ENCODE data around the gene ZP4.

DNA sequence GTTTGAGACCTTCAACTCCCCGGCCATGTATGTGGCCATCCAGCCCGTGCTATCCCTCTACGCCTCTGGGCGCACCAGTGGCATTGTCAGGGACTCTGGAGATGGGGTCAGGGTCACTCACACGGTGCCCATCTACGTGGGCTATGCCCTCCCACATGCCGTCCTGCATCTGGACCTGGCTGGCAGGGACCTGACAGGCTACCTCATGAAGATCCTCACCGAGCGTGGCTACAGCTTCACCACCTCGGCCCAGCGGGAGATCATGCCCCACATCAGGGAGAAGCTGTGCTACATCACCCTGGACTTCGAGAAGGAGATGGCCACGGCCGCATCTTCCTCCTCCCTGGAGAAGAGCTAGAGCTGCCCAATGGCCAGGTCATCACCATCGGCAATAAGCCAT, 36.5 kb upstream of the ZP4 start:
- TF ChIP-seq YY1 (IDR thresholded peaks at IDR 0.05; ENCODE audit: insufficient read depth, insufficient read length): no peak
- no peak for TF ChIP-seq ZNF274 (IDR thresholded peaks at IDR 0.05; ENCODE audit: low read depth, low read length)
